ENCODE measurements around the gene UNC5C. TPM values are rescaled to one million over a fixed set of nuclear protein-coding genes. Genes with fewer than 3 reads are reported as not detected.

Gene UNC5C
- total RNA-seq, 1 experiment from 2014 or later = 8.2 TPM

- ATAC-seq (no peak), DNase-seq (ENCODE audit: low read depth, low spot score) (no peak)
- Histone ChIP-seq H3K4me1 (ENCODE audit: control insufficient read depth, insufficient read depth, low read length) (no peaks in the 10 kb centered on the region), H3K36me3 (ENCODE audit: control insufficient read depth, insufficient read depth, low read length) (no peaks in the 10 kb centered on the region), H3K27me3 (ENCODE audit: control insufficient read depth, insufficient read depth, low read length) (no peaks in the 10 kb centered on the region), H3K9me3 (ENCODE audit: control insufficient read depth, insufficient read depth, low read depth, low read length) (no peaks in the 10 kb centered on the region), H3K4me3 (ENCODE audit: low read depth in 2 of 2, low read length in 2 of 2) (no peak overlapping the region), H3K27ac (ENCODE audit: low read length) (no peak overlapping the region)
- in situ Hi-C loops (cut with HindIII; ENCODE audit: low pct_unique_long_range_greater_than_20kb, low sequenced_read_pairs) = no loop called here
- intact Hi-C loops (cut with micrococcal nuclease; ENCODE audit: unreplicated experiment) = no loop called here
- CTCF ChIA-PET = no interaction called here
- BruUV-seq (replicated peaks) = no TSS peak
- TF ChIP-seq TCF7L2 (IDR thresholded peaks at IDR 0.05; ENCODE audit: low read depth, low read length) (no peak), SIN3A (IDR thresholded peaks at IDR 0.05; ENCODE audit: borderline replicate concordance, insufficient read depth, low read depth, low read length) (no peak), REST (IDR thresholded peaks at IDR 0.05; ENCODE audit: insufficient read depth in 1 of 2, low read depth in 2 of 2, low read length in 1 of 2) (no peak)
- POLR2A ChIA-PET = no interaction called here
These were observed 282.7 kb downstream of the UNC5C start for GRCh38 chr4:95265814-95266740.

DNA sequence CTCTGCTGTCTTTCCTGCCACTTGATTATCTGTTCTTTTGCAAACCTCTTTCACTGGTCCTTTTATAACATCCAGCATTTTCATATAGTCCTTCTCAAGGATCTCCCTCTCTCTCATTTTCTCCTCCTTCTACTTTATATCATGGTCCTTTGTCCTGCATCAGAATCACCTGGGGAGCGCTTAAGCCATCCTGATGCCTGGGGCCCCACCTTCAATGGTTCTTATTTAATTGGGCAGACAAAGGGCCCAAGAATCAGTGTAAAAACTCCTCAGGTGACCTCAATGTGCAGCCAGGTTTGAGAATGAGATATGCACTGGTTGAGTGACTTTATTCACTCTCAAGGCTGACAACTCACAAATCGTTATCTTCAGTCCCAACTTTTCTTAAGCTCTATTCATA is 283.9 kb downstream of the UNC5C start:
- POLR2A ChIA-PET = no interaction called here
- DNase-seq (ENCODE audit: low read depth, low spot score) (no peak), ATAC-seq (no peak)
- intact Hi-C loops (cut with micrococcal nuclease; ENCODE audit: unreplicated experiment) = no loop called here
- no peaks in the 10 kb centered on the region for H3K27me3 ChIP-seq (ENCODE audit: control insufficient read depth, insufficient read depth, low read length)
- in situ Hi-C loops (cut with HindIII; ENCODE audit: low pct_unique_long_range_greater_than_20kb, low sequenced_read_pairs) = no loop called here
- CTCF ChIA-PET = no interaction called here
- no peak overlapping the region for H3K27ac ChIP-seq (ENCODE audit: low read length)
- TF ChIP-seq TCF7L2 (IDR thresholded peaks at IDR 0.05; ENCODE audit: low read depth, low read length) = no peak
- TF ChIP-seq POLR2AphosphoS5 (IDR thresholded peaks at IDR 0.05; ENCODE audit: low read depth, low read length) = no peak
- TF ChIP-seq, protein P1, sequence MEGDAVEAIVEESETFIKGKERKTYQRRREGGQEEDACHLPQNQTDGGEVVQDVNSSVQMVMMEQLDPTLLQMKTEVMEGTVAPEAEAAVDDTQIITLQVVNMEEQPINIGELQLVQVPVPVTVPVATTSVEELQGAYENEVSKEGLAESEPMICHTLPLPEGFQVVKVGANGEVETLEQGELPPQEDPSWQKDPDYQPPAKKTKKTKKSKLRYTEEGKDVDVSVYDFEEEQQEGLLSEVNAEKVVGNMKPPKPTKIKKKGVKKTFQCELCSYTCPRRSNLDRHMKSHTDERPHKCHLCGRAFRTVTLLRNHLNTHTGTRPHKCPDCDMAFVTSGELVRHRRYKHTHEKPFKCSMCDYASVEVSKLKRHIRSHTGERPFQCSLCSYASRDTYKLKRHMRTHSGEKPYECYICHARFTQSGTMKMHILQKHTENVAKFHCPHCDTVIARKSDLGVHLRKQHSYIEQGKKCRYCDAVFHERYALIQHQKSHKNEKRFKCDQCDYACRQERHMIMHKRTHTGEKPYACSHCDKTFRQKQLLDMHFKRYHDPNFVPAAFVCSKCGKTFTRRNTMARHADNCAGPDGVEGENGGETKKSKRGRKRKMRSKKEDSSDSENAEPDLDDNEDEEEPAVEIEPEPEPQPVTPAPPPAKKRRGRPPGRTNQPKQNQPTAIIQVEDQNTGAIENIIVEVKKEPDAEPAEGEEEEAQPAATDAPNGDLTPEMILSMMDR (IDR thresholded peaks at IDR 0.05) = no peak
- no peak for TF ChIP-seq REST (IDR thresholded peaks at IDR 0.05; ENCODE audit: insufficient read depth in 1 of 2, low read depth in 2 of 2, low read length in 1 of 2)
- no peak overlapping the region for H3K4me3 ChIP-seq (ENCODE audit: low read depth in 2 of 2, low read length in 2 of 2)
- BruUV-seq (replicated peaks) = no TSS peak
- H3K36me3 ChIP-seq (ENCODE audit: control insufficient read depth, insufficient read depth, low read length) = no peaks in the 10 kb centered on the region
- H3K4me1 ChIP-seq (ENCODE audit: control insufficient read depth, insufficient read depth, low read length) = no peaks in the 10 kb centered on the region
- no peaks in the 10 kb centered on the region for H3K9me3 ChIP-seq (ENCODE audit: control insufficient read depth, insufficient read depth, low read depth, low read length)

All from Panc1 (cell line).